GM12892 (cell line): ENCODE results near the gene PTPN1.

Experiments
- POLR2A ChIP-seq: IDR thresholded peaks from 2 replicates; pipeline ENCODE4 v1.6.1; 2011; ENCODE audit warnings: low read depth, low read length, control low read depth
- POLR2AphosphoS5 ChIP-seq: IDR thresholded peaks from 2 replicates; pipeline ENCODE4 v1.6.1; 2011; ENCODE audit warnings: low read depth, low read length, control low read depth
- TAF1 ChIP-seq: IDR thresholded peaks from 2 replicates; pipeline ENCODE4 v1.6.1; 2011; ENCODE audit warnings: low read depth, mild to moderate bottlenecking, control low read depth, low read length, borderline replicate concordance

DNA sequence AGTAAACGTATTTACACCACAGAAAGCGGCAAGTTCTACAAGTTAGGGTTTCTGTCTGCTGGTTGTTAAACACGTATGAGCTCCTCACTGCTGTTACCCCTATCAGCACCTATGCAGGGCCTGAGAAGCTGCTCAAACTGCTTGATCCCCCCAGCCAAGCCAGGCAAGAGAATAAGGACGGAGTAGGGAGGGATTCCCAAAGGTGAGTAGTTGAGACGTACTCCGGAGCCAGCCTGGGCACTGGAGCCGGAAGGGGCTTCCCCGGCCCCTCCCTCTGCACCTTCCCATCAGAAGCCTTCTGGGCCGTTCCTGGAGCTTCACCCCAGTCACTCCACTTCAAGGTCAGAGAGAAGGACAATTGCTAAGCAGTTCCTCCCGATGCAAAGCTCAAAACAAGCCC, 123.2 kb downstream of the PTPN1 start:
- no peak for TF ChIP-seq POLR2A
- no peak for TF ChIP-seq POLR2AphosphoS5
- no peak for TF ChIP-seq TAF1
